GM12864 (cell line): ENCODE measurements around the gene CTNNA2.

Source experiments
- DNase-seq: peaks from one replicate; pipeline ENCODE4 v3.0.0-alpha.2; 2011; ENCODE audit warnings: low read depth
- H3K4me3 ChIP-seq: 2 replicates; pipeline ENCODE4 v1.5.1; 2011; ENCODE audit warnings: mild to moderate bottlenecking, low read depth, low read length, control low read depth
- CTCF ChIP-seq: IDR thresholded peaks from 2 replicates; pipeline ENCODE4 v1.5.1; 2011; ENCODE audit warnings: low read depth, mild to moderate bottlenecking, moderate library complexity, low read length, control low read depth, inconsistent platforms; ENCODE audit errors: missing control alignments

Gene CTNNA2

GRCh38 chr2:79789811-79790210, 277.0 kb downstream of the CTNNA2 start:
- no peak overlapping the region for H3K4me3 ChIP-seq
- no peak for DNase-seq
- TF ChIP-seq CTCF = no peak

- DNase-seq = no peak
- no peak for TF ChIP-seq CTCF
- H3K4me3 ChIP-seq = no peak overlapping the region
Observed at GRCh38 chr2:79792090-79792489, 279.2 kb downstream of the CTNNA2 start.

GRCh38 chr2:79793006-79793405, 280.2 kb downstream of the CTNNA2 start:
- TF ChIP-seq CTCF = no peak
- no peak for DNase-seq
- H3K4me3 ChIP-seq = no peak overlapping the region

GRCh38 chr2:79796641-79797040, 283.8 kb downstream of the CTNNA2 start:
- DNase-seq = no peak
- H3K4me3 ChIP-seq = no peak overlapping the region
- no peak for TF ChIP-seq CTCF

- TF ChIP-seq CTCF = no peak
- DNase-seq = no peak
- H3K4me3 ChIP-seq = no peak overlapping the region
Observed at GRCh38 chr2:79798776-79799175, 285.9 kb downstream of the CTNNA2 start.

GRCh38 chr2:79799729-79800128, 286.9 kb downstream of the CTNNA2 start:
- no peak for TF ChIP-seq CTCF
- H3K4me3 ChIP-seq = no peak overlapping the region
- DNase-seq = no peak

GRCh38 chr2:79801082-79801481, 288.2 kb downstream of the CTNNA2 start:
- no peak for DNase-seq
- no peak for TF ChIP-seq CTCF
- H3K4me3 ChIP-seq = no peak overlapping the region
